Measurements from ENCODE around the gene SECISBP2L. TPM values are rescaled to one million over a fixed set of nuclear protein-coding genes. Genes with fewer than 3 reads are reported as not detected.

SECISBP2L gene
- total RNA-seq, 1 experiment from 2014 or later: 40.5 TPM

DNA sequence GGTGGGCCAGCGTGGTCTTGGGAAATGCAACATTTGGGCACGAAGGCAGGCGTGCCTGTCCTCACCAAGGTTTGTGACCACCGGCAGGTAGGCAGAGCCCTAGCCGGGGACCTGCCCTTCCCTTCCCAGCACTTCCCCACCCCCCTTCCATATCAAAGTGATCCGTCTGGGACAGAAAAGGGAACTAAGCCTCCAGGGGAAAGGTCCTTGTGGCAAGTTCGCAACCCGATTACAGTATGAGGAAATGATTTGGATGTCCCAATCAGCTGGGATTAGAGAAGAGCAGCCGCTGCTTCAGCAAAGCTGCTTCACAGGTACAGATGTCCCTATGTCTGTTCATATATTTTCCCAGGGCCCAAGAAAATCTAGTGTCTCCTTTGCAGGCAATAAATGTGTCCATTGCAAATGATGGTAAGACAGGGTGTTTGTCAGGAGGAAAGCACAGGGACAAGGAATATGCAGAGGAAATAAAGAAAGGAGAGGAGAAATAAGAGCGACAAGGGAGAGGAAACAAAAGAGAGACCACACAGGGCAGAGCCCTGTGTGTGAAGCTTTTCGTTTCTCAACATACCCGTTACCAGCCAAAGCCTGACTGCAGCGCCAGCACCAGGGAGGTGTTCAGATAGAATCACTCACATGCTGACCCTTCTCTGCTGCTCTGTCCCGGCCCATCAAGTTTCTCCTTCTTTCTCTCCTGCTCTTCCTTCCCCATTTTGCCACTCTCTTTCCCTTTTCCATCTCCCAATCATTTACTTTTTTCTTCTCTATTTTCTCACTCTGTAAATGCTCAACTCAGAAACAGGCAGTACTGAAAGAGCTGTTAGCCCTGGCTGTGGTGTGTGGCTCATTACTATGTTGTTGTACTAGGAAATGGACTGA lies 17.4 kb upstream of the SECISBP2L start:
- in situ Hi-C loops (cut with HindIII; ENCODE audit: low pct_unique_long_range_greater_than_20kb, low sequenced_read_pairs): no loop called here
- TF ChIP-seq, protein P1, sequence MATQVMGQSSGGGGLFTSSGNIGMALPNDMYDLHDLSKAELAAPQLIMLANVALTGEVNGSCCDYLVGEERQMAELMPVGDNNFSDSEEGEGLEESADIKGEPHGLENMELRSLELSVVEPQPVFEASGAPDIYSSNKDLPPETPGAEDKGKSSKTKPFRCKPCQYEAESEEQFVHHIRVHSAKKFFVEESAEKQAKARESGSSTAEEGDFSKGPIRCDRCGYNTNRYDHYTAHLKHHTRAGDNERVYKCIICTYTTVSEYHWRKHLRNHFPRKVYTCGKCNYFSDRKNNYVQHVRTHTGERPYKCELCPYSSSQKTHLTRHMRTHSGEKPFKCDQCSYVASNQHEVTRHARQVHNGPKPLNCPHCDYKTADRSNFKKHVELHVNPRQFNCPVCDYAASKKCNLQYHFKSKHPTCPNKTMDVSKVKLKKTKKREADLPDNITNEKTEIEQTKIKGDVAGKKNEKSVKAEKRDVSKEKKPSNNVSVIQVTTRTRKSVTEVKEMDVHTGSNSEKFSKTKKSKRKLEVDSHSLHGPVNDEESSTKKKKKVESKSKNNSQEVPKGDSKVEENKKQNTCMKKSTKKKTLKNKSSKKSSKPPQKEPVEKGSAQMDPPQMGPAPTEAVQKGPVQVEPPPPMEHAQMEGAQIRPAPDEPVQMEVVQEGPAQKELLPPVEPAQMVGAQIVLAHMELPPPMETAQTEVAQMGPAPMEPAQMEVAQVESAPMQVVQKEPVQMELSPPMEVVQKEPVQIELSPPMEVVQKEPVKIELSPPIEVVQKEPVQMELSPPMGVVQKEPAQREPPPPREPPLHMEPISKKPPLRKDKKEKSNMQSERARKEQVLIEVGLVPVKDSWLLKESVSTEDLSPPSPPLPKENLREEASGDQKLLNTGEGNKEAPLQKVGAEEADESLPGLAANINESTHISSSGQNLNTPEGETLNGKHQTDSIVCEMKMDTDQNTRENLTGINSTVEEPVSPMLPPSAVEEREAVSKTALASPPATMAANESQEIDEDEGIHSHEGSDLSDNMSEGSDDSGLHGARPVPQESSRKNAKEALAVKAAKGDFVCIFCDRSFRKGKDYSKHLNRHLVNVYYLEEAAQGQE (IDR thresholded peaks at IDR 0.05; ENCODE audit: insufficient read depth in 1 of 2, low read depth in 2 of 2, low read length in 1 of 2): no peak
- TF ChIP-seq SIN3A (IDR thresholded peaks at IDR 0.05; ENCODE audit: borderline replicate concordance, insufficient read depth, low read depth, low read length) (no peak), POLR2AphosphoS5 (IDR thresholded peaks at IDR 0.05; ENCODE audit: low read depth, low read length) (no peak), TCF7L2 (IDR thresholded peaks at IDR 0.05; ENCODE audit: low read depth, low read length) (no peak)
- TF ChIP-seq, protein P2, sequence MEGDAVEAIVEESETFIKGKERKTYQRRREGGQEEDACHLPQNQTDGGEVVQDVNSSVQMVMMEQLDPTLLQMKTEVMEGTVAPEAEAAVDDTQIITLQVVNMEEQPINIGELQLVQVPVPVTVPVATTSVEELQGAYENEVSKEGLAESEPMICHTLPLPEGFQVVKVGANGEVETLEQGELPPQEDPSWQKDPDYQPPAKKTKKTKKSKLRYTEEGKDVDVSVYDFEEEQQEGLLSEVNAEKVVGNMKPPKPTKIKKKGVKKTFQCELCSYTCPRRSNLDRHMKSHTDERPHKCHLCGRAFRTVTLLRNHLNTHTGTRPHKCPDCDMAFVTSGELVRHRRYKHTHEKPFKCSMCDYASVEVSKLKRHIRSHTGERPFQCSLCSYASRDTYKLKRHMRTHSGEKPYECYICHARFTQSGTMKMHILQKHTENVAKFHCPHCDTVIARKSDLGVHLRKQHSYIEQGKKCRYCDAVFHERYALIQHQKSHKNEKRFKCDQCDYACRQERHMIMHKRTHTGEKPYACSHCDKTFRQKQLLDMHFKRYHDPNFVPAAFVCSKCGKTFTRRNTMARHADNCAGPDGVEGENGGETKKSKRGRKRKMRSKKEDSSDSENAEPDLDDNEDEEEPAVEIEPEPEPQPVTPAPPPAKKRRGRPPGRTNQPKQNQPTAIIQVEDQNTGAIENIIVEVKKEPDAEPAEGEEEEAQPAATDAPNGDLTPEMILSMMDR (IDR thresholded peaks at IDR 0.05): no peak
- POLR2A ChIA-PET: no interaction called here

DNA sequence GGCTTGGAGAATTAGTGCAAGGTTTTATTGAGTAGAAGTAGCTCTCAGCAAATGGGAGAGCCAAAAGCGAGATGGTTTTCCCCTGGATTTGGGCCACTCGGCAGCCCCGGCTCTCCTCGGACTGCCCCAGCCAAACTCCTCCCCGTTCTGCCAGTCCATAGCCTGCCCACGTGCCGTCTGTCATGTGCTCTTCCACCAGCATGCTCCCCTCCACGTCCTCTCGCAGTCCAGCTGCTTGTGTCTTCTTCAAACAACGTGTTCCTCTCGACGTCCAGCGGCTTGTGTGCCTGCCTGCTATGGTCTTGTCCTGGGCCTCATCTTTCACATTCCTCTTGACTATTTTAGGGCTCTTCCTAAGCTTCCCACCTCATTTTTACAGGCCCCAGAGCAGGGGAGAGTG lies 16.7 kb upstream of the SECISBP2L start:
- in situ Hi-C loops (cut with HindIII; ENCODE audit: low pct_unique_long_range_greater_than_20kb, low sequenced_read_pairs): no loop called here
- BruUV-seq (replicated peaks): no TSS peak
- H3K27me3 ChIP-seq (ENCODE audit: control insufficient read depth, insufficient read depth, low read length): peaks cover 5% of the 10 kb centered on the region; the same call in 1 of the 2 replicates
- CTCF ChIA-PET: no interaction called here
- no peaks in the 10 kb centered on the region for H3K36me3 ChIP-seq (ENCODE audit: control insufficient read depth, insufficient read depth, low read length)
- H3K27ac ChIP-seq (ENCODE audit: low read length): no peak overlapping the region
- no peaks in the 10 kb centered on the region for H3K4me1 ChIP-seq (ENCODE audit: control insufficient read depth, insufficient read depth, low read length)
- no peak overlapping the region for H3K4me3 ChIP-seq (ENCODE audit: low read depth in 2 of 2, low read length in 2 of 2)
- POLR2A ChIA-PET: no interaction called here
- no peaks in the 10 kb centered on the region for H3K9me3 ChIP-seq (ENCODE audit: control insufficient read depth, insufficient read depth, low read depth, low read length)
- intact Hi-C loops (cut with micrococcal nuclease; ENCODE audit: unreplicated experiment): no loop called here
- no peak for ATAC-seq
- DNase-seq (ENCODE audit: low read depth, low spot score): no peak
- TF ChIP-seq SIN3A (IDR thresholded peaks at IDR 0.05; ENCODE audit: borderline replicate concordance, insufficient read depth, low read depth, low read length) (no peak), POLR2AphosphoS5 (IDR thresholded peaks at IDR 0.05; ENCODE audit: low read depth, low read length) (no peak), TCF7L2 (IDR thresholded peaks at IDR 0.05; ENCODE audit: low read depth, low read length) (no peak)
- TF ChIP-seq, protein P1 (IDR thresholded peaks at IDR 0.05; ENCODE audit: insufficient read depth in 1 of 2, low read depth in 2 of 2, low read length in 1 of 2): no peak
- TF ChIP-seq, protein P2 (IDR thresholded peaks at IDR 0.05): no peak

More for the DNA sequence above, 17.4 kb upstream of the SECISBP2L start:
- H3K4me1 ChIP-seq (ENCODE audit: control insufficient read depth, insufficient read depth, low read length): no peaks in the 10 kb centered on the region
- BruUV-seq (replicated peaks): no TSS peak
- no peak for ATAC-seq
- H3K36me3 ChIP-seq (ENCODE audit: control insufficient read depth, insufficient read depth, low read length): no peaks in the 10 kb centered on the region
- CTCF ChIA-PET: no interaction called here
- no peak for DNase-seq (ENCODE audit: low read depth, low spot score)
- H3K27me3 ChIP-seq (ENCODE audit: control insufficient read depth, insufficient read depth, low read length): peaks cover 7% of the 10 kb centered on the region; the same call in 1 of the 2 replicates
- H3K4me3 ChIP-seq (ENCODE audit: low read depth in 2 of 2, low read length in 2 of 2): no peak overlapping the region
- H3K9me3 ChIP-seq (ENCODE audit: control insufficient read depth, insufficient read depth, low read depth, low read length): no peaks in the 10 kb centered on the region
- no peak overlapping the region for H3K27ac ChIP-seq (ENCODE audit: low read length)
- intact Hi-C loops (cut with micrococcal nuclease; ENCODE audit: unreplicated experiment): no loop called here
